Myocyte (in vitro differentiated cells): Measurements from ENCODE around the gene TLE6. TPM values are rescaled to one million over a fixed set of nuclear protein-coding genes. Genes with fewer than 3 reads are reported as not detected.
"Not testable (repeated sequence)": the region's sequence is repeated elsewhere in the genome, so short reads cannot be mapped to it uniquely, and the experiment has no call there.

Experiments
- DNase-seq: peaks from one replicate; pipeline ENCODE4 v3.0.0-alpha.2; 2012; ENCODE audit warnings: low read depth
- total RNA-seq: library from RNA; depleted of rRNA; stranded (reverse); fragments of >200 nt; gene quantifications from 2 replicates; pipeline ENCODE4 v1.2.3, GENCODE V29; 2014

TLE6 gene
- total RNA-seq, 1 donor from 2014 or later = not detected

DNA sequence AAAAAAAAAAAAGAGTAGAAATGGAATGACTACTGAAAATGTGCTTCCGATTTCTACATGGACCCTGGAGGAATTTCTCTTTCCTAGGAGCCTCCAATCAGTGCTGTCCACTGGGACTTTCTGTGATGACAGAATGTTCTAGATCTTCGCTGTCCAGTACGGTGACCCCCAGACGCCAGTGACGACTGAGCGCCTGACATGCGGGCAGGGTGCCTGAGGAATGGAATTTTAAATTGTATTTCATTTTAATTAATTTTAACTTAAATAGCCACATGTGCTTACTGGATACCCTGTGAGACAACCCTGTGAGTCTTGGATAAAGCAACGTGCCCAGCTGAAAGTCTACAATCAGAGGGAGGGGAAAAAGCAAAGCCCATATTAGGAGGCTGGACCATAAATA, 4.1 kb upstream of the TLE6 start:
- DNase-seq = no peak

DNA sequence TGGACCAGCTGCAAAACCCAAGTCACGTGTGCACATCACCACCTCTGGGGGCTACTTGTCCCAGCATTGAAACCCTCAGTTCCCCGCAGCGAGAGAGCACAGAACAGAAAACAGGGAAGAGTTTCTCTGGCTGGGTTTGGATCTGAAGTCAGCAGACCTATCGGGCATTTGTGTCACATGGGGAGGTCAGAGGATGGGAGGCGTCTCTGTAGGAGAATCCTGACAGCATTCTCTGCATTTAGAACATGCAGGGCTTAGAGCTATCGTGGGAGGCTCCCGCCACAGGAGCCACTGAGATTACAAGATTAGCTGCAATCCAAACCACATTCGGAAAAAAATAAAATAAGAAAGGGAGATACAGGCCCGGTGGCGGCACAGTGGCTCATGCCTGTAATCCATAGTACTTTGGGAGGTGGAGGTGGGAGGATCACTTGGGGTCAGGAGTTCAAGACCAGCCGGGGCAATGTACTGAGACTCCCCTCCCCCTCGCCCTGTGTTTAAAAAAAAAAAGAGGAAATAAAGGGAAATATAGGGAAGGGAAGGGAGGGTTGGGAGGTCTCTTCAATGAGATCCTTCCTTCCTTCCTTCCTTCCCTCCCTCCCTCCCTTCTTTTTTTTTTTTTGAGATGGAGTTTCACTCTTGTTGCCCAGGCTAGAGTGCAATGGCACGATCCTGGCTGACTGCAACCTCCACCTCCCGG, 2.9 kb upstream of the TLE6 start:
- DNase-seq = peak; percentile 51

DNA sequence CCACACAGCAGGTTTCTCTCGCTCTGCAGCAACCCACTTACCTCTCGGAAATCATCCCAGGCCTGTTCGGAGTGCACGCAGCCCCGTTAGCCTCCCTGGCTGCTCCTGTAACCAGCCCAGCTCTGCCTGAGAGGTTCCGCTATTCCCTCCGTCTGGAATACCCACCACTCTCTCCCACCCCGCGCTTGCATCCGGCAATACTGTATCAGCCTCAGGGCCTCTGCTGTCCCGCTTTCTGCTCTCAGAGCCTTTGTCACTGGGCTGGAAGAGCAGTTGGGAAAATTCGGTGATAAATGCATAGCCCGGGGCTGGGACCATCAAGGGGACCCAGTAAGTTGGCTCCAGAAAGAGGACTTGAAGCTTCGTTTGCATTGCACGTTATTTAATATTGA, 759 bp upstream of the TLE6 start:
- no peak for DNase-seq

GRCh38 chr19:2977746-2978138, 378 bp downstream of the TLE6 start:
- DNase-seq = no peak

DNA sequence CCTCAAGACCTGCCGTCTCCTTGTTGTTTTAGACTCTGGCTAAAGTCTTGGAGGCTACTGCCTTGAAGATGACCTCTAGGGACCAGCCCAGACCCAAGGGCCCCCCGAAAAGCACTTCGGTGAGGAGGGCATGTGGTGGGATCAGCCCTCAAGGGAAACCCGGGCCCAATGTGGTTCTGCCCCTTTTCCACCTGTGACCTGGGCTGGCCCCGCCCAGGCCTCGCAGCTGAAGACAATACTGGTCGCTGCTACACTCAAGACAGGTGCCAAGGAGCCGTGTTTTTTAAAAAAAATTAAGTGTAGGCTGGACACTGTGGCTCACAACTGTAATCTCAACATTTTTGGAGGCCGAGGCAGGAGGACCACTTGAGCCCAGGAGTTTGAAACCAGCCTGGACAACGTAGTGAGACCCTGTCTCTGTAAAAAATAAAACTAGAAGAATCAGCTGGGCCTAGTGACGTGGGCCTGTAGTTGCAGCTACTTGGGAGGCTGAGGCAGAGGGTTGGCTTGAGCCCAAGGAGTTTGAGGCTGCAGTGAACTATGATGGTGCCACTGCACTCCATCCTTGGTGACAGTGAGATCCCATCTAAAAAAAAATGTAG, 903 bp downstream of the TLE6 start:
- DNase-seq = no peak

DNA sequence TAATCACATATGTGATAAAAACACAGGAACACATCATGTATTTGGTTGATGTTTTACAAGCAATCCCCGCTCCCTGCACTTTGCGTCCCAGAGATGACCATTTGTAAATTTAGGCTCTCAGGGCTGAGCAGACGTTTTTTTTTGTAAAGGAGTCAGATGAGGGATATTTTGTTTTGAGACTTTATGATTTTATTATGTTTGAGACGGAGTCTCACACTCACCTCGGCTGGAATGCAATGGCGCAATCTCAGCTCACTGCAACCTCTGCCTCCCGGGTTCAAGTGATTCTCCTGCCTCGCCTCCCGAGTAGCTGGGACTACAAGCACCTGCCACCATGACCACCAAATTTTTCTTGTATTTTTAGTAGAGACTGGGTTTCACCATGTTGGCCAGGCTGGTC, 1.4 kb downstream of the TLE6 start:
- DNase-seq = no peak

GRCh38 chr19:2981898-2982297, 4.5 kb downstream of the TLE6 start:
- DNase-seq = no peak

DNA sequence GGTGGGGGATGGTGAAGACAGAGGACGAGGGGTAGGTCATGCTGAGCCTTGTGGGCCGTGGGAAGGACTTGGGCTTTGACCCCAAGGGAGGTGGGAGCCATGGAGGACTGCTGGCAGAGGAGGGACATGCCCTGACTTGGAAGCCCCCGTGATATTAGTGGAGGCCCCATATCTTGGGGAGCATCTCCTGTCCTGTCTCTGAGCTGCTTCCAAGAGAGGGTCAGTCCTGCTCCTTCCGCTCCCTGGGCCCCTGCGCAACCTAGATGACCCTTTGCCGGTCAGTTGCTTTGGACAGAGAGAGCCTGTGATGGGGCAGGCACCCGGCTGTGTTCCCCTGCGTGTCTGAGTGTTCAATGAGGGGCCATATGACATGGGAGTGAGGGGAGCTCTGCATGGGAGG, 5.2 kb downstream of the TLE6 start:
- no peak for DNase-seq

- peak; percentile 57 for DNase-seq
Measured at GRCh38 chr19:2982983-2983350, 5.6 kb downstream of the TLE6 start.

DNA sequence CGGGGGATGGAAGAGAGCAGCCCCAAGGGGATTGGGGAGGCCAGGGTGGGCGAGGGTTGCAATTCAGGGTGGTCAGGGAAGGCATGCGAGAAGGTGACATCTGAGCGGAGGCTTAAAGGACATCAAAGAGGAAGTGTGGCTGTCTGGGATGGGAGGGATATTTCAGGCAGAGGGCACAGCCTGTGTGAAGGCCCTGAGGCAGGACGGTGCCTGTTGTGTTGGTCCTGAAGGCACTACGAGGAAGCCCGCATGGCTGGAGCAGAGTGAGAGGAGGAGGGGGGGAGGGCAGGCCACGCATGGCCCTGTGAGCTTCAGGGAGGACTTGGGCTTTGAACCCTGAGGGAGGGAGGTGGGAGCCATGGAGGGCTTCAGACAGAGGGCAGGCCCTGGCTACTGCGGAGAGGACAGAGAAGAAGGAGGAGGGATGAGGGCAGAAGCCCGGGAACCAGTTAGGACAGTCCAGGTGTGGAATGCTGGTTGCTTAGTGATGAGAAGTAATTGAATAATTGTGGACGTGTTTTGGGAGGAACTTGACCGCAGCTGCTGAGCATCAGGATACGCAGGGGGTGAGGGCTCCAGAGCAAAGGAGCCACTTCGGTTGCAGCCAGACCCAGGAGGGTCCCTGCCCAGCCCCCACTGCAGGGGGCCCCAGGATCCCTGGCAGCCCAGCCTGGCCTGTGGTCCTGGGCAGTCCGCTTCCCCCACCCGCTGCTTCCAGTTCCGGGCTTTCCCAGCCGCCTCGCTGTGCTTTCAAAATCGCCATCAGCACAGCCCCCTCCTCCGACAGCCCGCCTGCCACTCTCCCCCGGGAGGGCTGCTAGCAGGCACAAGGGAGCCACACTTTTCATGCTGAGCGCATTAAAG, 6.2 kb downstream of the TLE6 start:
- no peak for DNase-seq

DNA sequence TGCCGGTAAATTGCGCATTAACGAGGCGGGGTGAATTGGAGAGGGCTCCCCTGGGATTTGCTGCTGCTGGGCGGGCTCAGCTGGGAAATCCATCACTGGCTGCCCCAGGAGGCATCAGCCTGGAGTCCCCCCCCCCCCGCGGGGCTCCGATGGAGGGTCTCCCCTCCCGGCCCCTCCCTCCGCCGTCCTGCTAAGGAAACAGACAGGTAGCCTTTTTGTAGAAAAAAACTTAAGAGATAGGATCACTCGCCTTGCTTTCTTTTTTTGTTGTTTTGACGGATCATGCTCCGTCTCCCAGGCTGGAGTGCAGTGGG, 6.8 kb downstream of the TLE6 start:
- DNase-seq = no peak

GRCh38 chr19:2986951-2987524, 9.7 kb downstream of the TLE6 start:
- DNase-seq = no peak

GRCh38 chr19:2987797-2988196, 10.4 kb downstream of the TLE6 start:
- no peak for DNase-seq

GRCh38 chr19:2988568-2988967, 11.2 kb downstream of the TLE6 start:
- DNase-seq = no peak

- no peak for DNase-seq
Measured at GRCh38 chr19:2989236-2989946, 12.0 kb downstream of the TLE6 start.

DNA sequence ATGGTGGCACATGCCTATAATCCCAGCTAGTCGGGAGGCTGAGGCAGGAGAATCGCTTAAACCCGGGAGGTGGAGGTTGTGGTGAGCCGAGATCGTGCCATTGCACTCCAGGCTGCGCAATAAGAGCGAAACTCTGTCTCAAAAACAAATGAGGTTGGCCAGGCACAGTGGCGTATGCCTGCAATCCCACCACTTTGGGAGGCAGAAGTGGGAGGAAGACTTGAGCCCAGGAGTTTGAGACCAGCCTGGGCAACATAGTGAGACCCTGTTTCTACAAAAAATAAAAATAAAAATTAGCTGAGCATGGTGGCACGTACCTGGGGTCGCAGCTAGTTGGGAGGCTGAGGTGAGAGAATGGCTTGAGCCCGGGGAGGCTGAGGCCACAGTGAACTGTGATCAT, 15.0 kb downstream of the TLE6 start:
- not testable (repeated sequence) for DNase-seq

DNA sequence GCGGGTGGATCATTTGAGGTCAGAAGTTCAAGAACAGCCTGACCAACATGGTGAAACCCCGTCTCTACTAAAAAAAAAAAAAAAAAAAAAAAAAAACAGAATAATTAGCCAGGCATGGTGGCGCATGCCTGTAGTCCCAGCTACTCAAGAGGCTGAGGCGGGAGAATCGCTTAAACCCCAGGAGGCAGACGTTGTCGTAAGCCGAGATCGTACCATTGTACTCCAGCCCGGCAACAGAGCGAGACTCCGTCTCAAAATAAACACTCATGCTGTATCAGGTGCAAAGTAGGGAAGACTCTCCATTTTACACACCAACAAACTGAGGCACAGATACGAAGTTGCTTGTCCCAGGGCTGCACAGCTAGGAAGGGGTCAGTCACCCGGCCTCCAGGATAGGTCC, 15.6 kb downstream of the TLE6 start:
- no peak for DNase-seq

DNA sequence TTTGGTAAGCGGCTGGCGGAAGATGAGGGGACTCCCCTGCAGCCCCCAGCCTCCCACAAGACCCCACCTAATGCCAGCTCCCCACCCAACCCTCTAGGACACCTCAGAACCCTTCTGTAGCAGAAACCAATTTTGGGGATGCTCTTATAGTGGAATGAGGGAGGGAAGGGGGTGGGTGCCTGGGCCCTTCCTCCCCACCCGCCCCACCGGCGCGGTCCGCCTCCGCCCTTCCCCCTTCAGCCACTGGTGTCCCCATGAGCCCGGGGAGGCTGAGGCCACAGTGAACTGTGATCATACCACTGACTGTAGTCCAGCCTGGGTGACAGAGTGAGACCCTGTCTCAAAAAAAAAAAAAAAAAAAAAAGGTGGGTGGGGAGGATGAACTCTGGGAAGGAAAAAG, 16.2 kb downstream of the TLE6 start:
- no peak for DNase-seq

- DNase-seq = no peak
Measured at GRCh38 chr19:2994588-2995131, 17.3 kb downstream of the TLE6 start.

DNA sequence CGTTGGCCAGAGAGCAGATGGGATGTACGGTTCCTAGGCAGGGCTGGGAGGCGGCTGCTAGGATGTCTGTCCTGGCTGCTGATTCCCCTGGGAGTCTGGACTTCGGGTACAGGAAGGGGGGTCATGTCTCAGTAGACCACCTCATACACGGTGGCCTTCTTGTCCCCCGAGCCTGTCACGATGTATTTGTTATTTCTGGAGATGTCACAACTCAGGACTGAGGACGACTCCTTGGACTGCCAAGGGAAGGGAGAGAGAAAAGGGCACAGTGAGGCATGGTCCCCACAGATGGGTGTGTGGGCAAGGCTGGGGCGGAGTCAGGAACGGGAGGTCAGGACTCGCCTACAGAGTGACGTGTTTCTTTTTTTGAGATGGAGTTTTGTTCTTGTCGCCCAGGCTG, 20.4 kb downstream of the TLE6 start:
- no peak for DNase-seq

- DNase-seq = no peak
Measured at GRCh38 chr19:2998642-2999041, 21.3 kb downstream of the TLE6 start.
